GM18951 (cell line): Measurements from ENCODE around the gene SLC15A4.

Source experiments
- POLR2A ChIP-seq: IDR thresholded peaks from 4 replicates; pipeline ENCODE4 v1.6.1; 2011; ENCODE audit warnings: mild to moderate bottlenecking; ENCODE audit not compliant: insufficient read length, insufficient read depth; ENCODE audit errors: extremely low read depth
- in situ Hi-C: fragments of 300-500 bp; cut with MboI; formaldehyde crosslinking; loops from one replicate; pipeline ENCODE4 v1.12.0; 2022; ENCODE audit warnings: low sequenced_read_pairs, mixed read lengths, inconsistent platforms; ENCODE audit not compliant: unreplicated experiment

SLC15A4 gene

DNA sequence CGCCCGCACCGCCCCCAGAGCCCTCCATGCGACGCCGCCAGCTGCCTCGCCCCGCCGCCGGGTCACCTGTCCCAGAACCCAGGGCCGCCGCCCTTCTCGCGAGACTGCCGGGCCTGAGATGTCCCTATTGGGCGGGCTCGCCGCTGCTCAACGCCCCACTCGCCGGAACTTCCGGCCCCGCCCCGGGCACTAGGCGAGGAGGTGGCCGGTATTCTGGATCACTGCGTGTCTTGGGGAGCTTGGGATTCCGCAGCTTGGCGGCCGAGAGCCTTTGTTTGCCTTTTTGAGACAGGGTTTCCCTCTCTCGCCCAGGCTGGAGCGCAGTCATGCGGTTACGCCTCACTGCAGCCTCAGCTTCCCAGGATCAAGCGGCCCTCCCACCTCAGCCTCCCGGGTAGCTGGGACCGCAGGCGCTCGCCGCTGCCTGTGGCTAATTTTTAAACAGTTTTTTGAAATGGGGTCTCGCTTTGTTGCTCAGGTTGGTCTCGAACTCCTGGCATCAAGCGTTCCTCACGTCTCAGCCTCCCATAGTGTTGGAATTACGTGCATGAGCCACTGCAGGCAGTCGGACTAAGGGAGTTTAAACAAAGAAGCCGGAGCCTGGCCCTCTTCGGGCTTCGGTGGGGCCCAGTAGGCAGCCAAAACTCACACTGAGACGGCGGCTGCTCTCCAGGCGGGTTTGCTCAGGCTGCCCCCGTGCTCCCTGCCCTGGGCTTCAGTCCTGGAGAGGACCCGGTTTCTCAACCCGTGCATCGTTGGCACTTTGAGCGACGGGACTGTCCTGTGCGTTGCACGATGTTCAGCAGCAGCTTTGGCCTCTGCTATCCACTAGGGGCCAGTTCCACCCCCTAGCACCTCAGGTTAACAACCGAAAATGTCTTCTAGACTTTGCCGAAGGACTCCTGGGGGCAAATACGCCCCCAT, at the start of gene SLC15A4:
SLC15A4 (minus strand) TSS at position 43 of the 924 bp plus-strand sequence; CDS start at position 28, 15 bp downstream.
- peak; percentile 98 for TF ChIP-seq POLR2A
- in situ Hi-C loops: no loop called here

DNA sequence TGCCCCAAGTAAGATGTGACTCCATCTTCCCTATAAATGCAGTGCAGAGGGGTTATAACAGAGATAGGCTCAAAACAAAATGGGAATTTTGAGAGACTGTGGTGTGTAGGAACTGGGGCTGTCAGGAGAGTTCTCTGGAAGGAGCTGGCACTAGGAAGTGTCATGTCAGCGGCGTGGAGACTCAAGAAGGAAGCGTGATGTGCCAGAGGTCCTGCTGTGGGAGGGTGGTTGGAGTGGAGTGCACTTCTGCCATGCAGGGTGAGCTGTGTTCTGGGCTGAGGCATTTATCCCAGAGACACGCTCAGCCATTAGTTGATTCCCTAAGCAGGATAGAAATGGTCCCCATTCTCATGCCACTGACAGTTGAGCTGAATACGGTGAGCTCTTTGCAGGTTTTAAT, 48.5 kb upstream of the SLC15A4 start:
- in situ Hi-C loops: no loop called here

GRCh38 chr12:128871516-128871892, 47.7 kb upstream of the SLC15A4 start:
- no peak for TF ChIP-seq POLR2A
- in situ Hi-C loops: no loop called here

More for the DNA sequence above, 48.5 kb upstream of the SLC15A4 start:
- TF ChIP-seq POLR2A: no peak

- in situ Hi-C loops: no loop called here
- no peak for TF ChIP-seq POLR2A
Measured at GRCh38 chr12:128867466-128867865, 43.7 kb upstream of the SLC15A4 start.

GRCh38 chr12:128864516-128865186, 40.9 kb upstream of the SLC15A4 start:
- in situ Hi-C loops: no loop called here
- no peak for TF ChIP-seq POLR2A

DNA sequence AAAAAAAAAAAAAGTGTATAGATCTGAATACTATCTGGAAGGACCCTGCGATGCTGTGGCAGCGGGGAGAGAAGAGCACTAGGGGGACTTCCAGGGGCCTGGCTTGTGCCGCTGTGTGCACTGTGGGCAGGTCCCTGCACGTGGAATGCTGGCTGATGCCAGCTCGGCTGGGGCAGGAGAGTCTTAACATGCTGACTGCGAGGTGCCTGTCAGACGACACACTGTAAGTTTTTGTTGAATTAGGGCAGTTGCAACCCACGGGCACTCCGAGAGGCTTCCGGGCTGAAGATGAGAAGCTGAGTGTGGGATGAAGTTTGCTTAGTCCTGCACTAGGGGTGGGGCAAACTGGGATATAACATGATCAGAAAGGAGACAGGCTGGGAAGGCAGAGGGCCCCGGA, 40.2 kb upstream of the SLC15A4 start:
- TF ChIP-seq POLR2A: no peak
- in situ Hi-C loops: no loop called here

DNA sequence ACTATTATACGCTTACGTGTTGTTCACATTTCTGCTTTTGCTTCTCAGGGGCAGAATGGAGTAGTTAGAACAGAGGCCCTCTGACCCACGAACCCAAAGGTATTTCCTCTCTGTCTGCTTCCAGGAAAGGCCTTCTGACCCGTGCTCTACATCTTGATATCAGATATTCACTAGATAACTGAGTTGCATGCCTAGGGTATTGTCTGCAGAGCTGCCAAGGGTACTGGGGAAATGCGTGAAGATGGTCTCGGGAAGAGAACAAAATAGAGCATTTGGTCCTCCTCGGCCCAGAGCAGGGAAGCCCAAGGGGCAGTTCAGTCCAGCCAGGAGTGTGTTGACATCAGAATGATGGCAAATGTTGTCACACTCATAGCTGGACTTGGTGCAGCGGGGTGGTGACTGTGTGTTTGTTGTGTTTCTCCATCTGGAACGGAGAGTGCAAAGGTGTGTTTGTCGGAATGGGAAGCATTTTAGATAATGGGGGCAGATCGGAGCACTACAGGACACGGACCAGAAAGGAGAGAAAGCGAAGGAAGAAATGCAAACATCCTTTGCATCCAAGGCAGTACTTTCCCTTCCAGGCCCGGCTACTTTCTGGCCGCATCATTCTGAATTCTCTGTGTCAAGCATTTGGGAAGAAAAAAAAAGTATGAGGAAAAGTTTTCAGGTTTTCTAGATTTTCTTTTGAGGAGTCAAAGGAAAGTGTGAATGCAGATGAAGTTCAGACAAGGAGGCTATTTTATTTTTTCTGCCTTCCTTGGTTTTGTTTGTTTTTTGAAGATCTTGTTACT, 37.7 kb upstream of the SLC15A4 start:
- in situ Hi-C loops: no loop called here
- TF ChIP-seq POLR2A: no peak

GRCh38 chr12:128859311-128859710, 35.6 kb upstream of the SLC15A4 start:
- no peak for TF ChIP-seq POLR2A
- in situ Hi-C loops: no loop called here

DNA sequence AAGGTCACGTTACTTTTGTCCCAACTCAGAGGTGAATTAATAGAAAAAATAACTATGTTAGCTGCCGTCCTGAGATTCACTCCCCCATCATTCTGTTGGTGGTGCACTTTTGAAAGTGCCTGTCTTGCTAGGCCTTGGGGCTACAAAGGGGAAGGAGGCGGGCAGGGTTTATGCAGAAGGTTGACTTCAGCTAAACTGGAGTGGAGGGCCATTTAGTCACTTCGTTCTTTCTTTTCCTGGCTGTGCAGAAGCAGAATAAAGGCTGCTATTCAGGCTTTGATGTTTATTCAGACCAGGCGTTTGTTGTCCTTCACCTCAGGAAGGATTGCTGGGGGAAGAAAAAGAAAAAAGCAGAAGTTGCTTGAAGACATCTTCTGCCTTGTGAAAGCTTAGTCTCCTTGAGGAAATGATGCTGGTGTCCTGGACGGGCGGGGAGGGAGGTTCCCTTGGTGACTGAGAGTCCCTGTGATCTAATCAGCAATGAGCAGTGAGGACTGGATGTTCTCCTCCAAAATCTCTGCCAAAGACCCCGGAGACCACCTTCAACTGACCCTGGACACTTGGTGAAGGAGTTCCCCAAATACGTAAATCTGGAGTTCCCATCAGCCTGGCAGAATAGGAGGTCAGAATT, 33.5 kb upstream of the SLC15A4 start:
- in situ Hi-C loops: no loop called here
- no peak for TF ChIP-seq POLR2A

DNA sequence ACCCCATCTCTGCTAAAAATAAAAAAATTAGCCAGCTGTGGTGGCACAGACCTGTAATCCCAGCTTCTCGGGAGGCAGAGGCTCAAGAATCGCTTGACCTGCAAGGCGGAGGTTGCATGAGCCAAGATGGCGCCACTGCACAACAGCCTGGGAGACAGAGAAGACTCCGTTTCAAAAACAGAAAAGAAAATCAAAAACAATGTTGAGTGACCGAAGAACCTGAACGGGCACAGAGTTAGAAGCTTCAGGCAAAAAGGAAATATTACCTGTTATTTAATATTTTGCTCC, 33.0 kb upstream of the SLC15A4 start:
- no peak for TF ChIP-seq POLR2A
- in situ Hi-C loops: no loop called here

GRCh38 chr12:128856035-128856790, 32.5 kb upstream of the SLC15A4 start:
- TF ChIP-seq POLR2A: no peak
- in situ Hi-C loops: no loop called here

DNA sequence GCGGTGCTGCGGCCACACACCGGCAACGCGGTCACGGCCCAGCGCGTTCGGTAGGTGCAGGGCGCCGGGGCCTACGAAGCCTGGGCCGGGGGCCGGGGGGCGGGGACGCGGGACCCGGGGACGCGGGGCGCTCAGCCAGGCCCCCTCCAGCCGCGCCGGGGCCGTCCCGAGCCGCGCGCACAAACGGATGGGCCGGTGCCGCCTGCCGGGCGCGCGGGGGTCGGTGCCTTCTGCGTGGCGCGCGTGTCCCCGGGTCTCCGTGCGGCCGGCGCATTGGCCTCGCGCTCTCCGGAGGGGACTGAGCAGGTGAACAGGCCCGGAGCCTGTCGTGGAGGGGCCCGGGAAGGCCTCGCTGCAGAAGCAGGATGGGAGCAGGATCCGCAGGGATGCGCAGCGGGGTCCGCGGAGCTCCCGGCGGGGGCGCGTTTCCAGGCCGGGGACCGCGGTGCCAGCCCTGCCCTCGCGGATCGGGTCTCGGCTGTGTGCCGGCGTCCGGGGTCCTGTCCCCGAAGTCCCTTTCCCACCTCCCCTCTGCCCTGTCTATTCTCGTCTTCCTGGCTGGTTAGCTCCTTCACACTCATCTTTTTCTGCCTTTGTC, 29.9 kb upstream of the SLC15A4 start:
- in situ Hi-C loops: no loop called here
- TF ChIP-seq POLR2A: no peak

- in situ Hi-C loops: no loop called here
- no peak for TF ChIP-seq POLR2A
Measured at GRCh38 chr12:128852885-128853599, 29.3 kb upstream of the SLC15A4 start, which contains the start of gene GLT1D1. Gene GLT1D1 (plus strand): TSS chr12:128853478. CDS start chr12:128853582, 104 bp downstream.
